Sciatic nerve (tissue), 2 donors: ENCODE results near the gene SERGEF. TPM values are rescaled to one million over a fixed set of nuclear protein-coding genes. Genes with fewer than 3 reads are reported as not detected.

Experiments used
- ATAC-seq: fragments of 200-7000 bp; cut with Tn5 transposase; one replicate; pipeline ENCODE4 v1.9.1; 2020; ENCODE audit warnings: mild to moderate bottlenecking, moderate library complexity
- DNase-seq: peaks from one replicate; pipeline ENCODE4 v3.0.0-alpha.2; 2020; ENCODE audit warnings: low spot score
- intact Hi-C: fragments of 100-400 bp; cut with DNase I; formaldehyde crosslinking; loops from one replicate; pipeline ENCODE4 v1.14.2; 2022
- total RNA-seq: library from RNA; stranded (reverse); fragmentation: NEBNext Ultra II Directional; extraction: Animal tissue kit (Norgen Biotek cat#: 25700); gene quantifications from one replicate; pipeline ENCODE4 v1.2.1, GENCODE V29; 2021
- donor health status: DM: no; HTN: no; CAD: no.
- donor health status: DM: no; HTN: no; CAD: no.

SERGEF gene
- total RNA-seq, 1 donor from 2014 or later = 44.1 TPM

DNA sequence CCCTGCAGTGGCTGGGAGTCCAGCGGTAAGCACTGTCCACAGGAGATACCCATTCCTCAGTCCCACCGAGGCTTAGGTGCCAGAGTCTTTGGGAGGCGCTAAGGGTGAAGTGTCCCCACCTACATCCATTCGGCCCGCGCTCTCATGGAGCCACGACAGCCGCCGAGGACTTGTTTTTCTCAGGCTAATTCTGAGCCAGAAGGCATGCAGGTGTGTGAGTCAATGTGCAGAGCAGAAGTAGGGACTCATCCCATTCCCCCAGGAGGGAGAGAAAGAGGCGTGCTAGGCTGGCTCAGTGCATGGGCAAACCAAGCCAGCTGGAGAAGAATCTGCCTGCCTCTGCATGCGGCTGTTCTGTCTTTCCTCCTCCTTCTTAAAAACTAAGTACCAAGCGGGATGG is 231.6 kb downstream of the SERGEF start:
- ATAC-seq (no peak), DNase-seq (peak; percentile 23)
- intact Hi-C loops = no loop called here

DNA sequence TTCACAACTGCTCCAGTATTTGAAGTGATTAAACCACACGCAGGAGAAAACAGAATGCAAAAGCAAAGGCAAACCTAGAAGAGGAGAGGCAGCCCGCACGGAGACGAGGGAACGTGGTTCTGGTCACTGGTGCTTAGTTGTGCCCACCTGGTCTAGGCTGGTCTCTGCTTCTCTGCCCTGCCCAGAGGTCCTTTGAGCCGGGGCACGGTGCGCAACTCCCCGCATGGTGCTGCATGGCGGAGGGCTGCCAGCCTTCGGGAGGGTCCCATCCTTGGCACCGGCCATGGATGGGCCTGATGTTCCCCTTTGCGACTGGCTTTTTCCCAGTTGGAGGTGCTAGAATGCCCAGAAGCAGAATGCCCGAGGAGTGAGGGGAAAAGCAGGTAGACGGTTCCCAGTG is 232.2 kb downstream of the SERGEF start:
- DNase-seq = no peak
- intact Hi-C loops = no loop called here
- no peak for ATAC-seq

DNA sequence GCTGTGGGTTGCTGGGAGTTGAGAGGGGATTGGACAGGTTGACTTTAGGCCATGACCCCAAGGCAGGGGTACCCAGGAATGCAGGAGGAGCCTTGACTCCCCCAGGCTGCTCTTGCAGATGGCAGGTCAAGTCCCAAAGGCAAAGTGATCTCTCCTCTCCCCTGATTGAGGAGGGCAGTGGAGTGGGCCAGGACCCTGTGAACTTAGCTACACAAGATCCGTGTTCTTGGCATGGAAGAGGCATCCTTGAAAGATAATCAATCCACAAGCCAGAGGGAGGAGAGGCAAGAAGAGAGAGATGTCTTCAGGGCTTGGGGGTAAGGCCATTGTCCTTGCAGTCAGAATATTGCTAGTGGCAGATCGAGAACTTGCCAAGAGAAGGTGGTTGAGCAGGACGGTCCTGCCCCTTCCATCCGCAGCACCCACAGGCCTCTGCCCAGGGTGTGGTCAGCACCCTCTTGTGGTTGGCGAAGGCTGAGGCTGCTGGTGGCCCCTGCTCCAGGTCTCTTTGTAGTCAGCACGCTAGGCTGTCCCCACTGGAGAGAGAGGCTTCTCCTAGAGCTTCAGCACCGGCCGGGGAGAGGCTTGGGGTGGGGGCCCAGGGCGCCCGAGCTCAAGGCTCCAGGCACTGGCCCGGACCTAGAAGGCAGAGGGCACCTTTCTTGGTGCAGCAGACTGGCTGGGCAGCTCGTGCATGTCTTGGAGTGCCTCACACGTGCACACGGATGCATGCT is 232.8 kb downstream of the SERGEF start:
- intact Hi-C loops = no loop called here
- ATAC-seq = no peak
- peak; percentile 31 for DNase-seq

DNA sequence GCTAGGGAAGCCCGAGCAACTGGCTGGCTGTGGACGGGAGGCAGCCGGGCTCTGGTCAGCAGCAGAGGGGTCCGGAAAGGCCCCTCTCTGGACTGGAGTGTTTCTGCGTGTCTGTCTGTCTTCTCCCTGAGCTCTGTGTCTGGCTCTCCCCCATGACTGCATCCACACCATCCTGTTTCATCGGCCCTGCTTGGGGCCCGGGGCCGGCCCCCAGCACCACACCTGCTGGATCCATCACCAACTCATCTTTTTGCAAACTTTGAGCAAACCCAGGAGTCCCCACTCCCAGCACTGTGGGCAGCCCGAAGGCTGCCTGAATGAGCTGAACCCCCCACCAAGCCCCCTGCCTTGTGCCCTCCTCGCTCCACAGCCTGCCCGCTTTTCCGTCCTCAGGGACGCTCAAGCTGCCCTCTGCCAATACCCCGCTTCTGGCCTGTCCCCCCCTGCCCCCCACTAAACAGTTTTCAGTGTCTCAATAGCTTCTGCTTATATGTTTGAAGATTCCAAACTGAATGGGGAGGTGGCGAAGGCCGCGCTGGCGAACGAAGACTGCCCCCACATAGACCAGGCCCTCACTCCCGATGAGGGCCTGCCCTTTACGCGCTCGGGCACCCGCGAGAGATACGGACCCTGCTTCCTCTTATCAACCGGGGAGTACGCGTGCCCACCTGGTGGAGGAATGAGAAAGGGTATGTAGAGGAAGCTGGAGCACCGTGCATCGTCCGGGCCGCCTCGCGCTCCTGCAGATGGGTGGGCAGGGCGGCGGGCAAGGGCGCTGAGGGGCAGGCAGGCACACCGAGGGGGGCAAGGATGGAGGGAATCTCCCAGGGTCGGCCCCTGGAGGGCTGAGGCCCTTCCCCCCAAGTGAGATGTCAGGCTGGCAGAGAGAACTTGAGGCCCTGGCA is 233.6 kb downstream of the SERGEF start:
- intact Hi-C loops = no loop called here
- DNase-seq (peak; percentile 28), ATAC-seq (no peak)

DNA sequence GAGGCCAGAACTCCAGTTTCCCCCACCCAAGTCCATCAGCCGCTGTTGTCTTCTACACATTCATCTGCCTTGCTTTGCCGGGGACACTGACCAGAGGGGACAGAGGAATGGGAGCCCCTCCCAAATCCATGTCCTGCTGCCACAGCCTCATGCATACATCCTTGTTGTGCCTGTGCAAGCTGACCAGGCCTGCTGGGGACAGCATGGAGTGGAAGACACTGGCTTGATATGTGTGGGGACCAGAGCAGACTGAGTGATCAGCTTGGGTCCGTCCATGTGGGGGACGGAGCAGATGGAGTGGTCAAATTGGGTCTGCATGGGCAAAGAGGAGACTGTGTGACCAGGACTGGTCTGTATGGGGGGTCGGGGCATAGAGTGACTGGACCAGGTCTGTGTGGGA is 234.5 kb downstream of the SERGEF start:
- intact Hi-C loops = no loop called here
- no peak for DNase-seq

DNA sequence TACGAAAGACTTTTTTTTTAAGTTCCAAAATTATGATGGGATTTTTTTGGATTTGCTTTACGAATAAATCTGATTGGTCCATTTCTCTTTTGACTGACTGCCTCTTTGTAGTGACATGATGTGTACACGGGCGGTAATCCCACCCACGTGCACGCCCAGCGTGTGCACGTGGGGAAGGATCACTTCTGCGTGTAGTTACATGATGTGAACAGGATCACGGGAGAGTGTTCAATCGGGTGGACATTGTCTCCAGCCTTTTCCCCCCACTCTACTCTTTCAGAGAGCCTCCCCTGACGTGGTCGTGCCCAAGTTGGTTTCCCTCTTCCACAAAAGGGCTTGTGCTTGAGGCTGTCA is 235.1 kb downstream of the SERGEF start:
- no peak for DNase-seq
- intact Hi-C loops = no loop called here
- no peak for ATAC-seq

More for the DNA sequence above, 234.5 kb downstream of the SERGEF start:
- no peak for ATAC-seq

DNA sequence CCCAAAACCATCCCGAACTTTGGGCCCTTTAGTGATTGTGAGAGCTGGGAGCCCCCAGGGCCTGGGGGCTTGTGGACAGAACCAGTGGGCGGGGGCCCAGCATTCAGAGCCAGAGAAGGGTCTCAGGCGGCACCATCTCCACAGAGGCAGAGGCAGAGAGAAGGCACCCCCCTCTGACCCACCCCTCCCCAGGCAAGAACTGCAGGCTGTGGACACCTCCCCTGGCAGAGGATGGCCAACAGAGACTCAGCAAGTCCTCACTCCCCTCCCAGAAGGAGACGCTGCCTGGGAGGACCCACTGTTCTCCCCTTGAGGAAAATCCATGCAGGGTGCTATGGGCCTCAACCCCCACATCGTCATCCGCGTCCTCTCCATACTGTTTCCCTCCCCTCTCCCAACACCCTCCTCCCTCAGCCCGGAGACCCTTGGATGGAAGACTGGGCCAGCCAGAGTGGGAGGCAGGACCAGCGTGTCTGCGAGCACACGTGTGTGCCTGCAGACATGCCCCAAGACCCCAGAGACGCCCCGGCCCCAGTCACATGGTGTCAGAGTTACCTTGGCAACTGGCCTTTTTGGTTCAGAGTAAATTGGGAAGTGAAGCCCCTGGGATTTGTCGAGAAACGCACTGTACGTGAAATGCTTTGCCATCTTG is 235.6 kb downstream of the SERGEF start:
- intact Hi-C loops = no loop called here
- ATAC-seq = no peak
- no peak for DNase-seq

DNA sequence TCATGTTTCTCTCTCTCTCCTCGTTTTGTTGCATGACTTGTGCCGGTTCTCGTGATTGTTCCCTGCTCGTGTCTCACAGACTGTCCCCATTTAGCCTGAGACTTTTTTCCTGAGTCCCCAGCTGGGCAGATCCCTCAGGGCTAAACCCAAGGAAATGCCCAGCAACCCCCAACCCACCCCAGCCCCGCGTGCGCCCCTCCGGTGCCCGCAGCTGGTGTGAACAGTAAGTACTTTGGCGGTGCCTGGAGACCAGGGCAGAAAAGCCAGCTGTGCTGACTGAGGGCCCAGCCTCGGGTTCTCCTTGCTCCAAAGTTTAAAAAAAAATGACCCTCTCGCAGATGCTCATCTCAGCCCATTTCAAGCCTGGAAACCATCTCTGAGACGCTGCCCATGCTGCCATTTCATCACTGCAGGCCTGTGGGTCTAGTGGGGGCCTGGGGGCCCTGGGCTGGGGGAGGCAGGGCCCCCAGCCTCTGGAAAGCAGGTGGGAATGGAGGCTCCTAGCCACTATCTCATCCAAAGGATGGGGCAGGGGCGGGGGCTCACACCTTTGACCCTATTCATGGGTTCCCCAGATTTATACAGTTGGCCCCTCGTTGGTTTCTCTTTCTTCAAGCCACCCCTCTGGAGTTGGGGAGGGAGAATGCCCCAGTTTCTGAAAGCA is 236.5 kb downstream of the SERGEF start:
- ATAC-seq = no peak
- no peak for DNase-seq
- intact Hi-C loops = no loop called here

DNA sequence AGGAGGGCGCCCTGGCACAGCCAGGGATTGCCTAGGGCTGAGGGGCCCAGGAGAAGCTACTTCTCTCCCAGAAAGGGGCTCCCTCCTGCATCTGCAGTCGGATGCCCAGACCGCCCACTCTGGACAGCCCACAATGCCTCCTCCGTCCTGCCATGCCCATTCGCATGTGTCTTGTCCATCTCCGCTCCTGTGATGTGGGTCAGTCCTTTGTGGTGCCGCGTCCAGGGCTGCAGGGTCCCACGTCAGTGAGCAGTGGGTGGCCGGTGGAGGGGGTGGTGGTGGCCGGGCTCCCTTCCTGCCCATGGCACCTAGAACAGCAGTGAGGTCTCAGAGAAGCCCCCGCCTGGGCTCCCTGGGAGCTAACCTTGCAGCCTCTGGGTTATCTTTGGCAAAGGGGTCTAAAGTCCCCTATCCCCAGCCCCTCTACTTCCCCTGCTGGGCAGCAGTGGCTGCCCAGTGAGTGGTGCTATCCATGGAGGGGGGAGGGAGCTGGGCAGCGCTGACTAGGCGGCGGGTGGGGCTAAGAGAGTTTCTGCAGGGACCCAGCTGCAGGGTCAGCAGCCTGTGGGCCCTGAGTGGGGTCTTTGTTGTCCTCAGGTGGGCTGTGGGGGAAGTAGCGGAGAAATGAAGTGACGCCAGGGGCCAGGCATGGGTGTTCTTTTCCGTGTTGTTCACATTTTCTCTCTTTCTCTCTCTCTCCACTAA is 237.2 kb downstream of the SERGEF start:
- no peak for DNase-seq
- intact Hi-C loops = no loop called here
- no peak for ATAC-seq

DNA sequence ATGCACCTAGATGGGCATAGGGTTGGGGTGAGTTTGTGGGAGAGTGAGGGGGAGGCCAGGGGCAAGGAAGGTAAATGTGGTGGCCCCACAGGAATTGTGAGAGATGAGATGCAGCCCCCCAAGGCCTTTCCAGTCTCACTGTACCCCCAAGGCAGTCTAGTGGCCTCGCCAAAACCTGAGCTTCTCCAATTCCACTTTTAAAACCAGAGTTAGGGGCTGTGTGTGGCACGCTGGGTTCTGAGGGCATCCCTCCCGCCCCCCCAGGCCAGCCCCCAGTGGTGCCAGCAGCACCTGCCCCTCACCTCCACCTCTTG is 237.9 kb downstream of the SERGEF start:
- intact Hi-C loops = no loop called here
- ATAC-seq (no peak), DNase-seq (no peak)

DNA sequence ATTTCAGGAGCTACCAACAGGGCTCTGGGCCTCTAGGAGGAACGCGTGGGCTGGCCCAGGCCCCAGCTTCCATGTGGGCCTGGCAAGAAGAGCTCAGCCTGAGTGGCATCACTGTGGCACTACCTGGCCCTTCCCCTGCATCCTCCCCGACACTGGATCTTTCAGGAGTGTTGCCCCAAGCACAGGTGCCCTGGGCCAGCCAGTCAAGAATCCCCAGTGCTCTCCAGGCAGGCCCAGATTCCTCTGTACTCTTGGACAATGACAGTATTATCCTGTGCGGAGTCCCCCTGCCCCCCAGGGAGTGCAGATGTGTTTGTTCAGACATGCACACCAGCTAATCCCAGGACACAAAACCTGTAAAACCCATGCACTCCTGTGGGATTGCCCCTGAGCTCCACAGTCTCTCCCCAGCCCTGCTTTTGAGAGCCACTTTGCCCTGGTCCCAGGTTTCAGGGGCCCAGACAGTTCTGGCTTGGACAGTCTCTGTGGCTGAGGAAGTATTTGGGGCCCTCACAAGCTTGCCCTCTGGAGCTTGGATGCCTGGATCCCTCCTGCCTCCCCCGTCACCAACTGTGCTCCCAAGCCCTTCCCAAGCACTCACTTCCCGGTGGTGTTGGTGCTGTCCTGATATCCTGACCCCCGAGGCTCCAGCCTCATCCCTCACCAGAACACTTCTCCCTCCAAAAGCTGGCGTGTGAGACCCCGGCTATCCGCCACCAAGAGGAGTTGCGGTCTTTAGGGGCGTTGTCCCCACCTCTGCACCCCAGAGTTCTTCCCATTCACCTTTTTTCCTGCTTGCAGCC is 238.4 kb downstream of the SERGEF start:
- ATAC-seq (no peak), DNase-seq (no peak)
- intact Hi-C loops = no loop called here

DNA sequence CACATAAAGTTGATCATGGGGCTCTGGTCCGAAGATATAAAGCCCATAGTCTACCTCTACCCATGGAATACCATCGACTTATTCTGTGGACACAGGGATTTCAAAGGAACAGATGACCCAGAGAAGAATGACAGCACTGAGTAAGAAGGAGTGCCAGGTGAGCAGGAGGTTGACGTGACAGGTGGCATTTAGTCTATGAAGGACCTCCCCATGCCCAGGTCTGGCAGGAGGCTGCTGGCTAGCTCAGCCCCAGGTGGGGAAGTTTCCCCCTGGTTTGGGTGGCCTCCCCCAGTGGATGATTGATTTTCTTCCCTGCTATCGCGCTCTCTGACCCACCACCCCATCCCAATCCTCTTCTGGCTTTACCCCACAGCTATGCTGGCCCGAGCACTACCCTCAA is 239.2 kb downstream of the SERGEF start:
- intact Hi-C loops = no loop called here
- DNase-seq = no peak
- ATAC-seq = no peak

DNA sequence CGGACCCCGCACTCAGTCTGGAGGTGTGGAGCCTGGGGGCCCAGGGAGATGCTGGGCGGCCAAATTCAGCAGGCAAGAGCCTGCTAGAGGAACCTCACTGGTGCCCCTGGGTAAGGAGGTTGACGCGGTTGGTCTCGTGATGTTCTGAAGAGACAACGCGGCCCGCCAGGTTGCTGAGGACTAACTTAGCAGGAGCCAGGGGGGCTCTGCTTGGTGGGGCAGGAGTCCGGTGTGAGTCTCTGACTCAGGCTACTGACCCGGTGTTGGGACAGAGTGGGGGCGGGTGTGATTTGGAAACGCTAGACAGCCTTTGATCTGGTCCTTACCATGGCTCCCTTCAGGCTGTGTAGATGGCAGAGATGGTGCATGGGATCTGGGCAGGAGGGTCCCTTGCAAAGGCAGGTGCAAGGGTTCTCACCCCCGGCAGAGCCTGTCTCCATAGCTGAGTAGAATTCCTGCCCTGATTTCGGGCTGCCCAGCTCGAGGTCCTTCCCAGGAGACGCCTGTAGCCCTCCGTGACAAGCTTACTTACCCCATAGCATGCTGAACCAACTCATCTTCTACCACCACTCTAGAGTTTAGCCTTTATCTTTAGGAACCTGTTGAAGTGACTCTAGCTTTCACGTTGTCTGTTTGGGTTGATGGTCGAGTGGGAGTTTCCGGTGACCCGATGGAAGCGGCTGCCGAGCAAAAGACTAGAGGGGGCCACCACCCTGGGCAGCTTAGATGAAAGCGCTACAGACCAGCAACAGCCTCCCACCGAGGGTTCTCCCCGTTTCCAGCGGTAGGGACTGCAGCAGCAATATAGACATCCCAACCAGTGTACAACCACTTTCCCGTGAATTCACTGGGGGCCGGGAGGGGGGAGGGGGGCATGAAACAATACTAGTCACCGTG is 239.9 kb downstream of the SERGEF start:
- intact Hi-C loops = no loop called here
- ATAC-seq (no peak), DNase-seq (no peak)

DNA sequence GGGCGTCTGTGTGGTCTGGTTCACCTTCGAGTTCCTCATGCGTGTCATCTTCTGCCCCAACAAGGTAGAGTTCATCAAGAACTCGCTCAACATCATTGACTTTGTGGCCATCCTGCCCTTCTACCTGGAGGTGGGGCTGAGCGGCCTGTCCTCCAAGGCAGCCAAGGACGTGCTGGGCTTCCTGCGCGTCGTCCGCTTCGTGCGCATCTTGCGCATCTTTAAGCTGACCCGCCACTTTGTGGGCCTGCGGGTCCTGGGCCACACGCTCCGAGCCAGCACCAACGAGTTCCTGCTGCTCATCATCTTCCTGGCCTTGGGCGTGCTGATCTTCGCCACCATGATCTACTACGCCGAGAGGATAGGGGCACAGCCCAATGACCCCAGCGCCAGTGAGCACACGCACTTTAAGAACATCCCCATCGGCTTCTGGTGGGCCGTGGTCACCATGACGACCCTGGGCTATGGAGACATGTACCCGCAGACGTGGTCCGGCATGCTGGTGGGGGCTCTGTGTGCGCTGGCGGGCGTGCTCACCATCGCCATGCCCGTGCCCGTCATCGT is 240.9 kb downstream of the SERGEF start:
- intact Hi-C loops = no loop called here
- no peak for DNase-seq
- no peak for ATAC-seq

DNA sequence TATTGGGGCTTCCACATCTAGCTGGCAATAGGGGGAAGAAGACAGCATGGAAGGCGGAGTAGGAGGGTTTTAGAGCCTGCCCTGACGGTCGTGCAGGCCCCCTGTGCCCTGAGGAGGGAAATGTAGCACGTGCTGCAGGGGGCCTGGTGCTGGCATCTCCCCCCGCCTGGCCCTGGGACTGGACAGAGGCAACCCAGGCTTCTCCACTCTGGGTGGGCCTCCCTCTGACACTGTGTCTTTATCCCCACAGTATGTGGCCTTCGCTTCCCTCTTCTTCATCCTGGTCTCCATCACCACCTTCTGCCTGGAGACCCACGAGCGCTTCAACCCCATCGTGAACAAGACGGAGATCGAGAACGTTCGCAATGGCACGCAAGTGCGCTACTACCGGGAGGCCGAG is 241.4 kb downstream of the SERGEF start:
- intact Hi-C loops = no loop called here
- no peak for DNase-seq
- ATAC-seq = no peak

DNA sequence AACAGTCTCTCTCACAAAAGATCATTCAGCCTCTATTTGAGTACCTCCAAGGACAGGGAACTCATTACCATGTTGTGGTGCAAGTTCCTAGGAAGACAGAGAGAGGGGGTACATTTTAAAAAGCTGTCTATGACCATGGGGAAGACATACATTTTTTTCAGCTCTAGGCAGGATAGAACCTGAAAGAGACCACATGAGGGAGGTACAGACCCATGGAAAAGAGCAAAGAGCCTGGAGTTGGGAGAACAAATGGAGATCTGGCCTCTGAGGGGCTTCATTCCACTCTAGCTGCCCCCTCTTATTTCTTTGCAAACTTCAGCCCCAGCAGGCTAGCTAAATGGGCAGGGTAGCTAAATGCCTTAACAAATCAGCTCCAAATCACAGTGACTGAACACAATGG is 241.9 kb downstream of the SERGEF start:
- DNase-seq (no peak), ATAC-seq (no peak)
- intact Hi-C loops = no loop called here

DNA sequence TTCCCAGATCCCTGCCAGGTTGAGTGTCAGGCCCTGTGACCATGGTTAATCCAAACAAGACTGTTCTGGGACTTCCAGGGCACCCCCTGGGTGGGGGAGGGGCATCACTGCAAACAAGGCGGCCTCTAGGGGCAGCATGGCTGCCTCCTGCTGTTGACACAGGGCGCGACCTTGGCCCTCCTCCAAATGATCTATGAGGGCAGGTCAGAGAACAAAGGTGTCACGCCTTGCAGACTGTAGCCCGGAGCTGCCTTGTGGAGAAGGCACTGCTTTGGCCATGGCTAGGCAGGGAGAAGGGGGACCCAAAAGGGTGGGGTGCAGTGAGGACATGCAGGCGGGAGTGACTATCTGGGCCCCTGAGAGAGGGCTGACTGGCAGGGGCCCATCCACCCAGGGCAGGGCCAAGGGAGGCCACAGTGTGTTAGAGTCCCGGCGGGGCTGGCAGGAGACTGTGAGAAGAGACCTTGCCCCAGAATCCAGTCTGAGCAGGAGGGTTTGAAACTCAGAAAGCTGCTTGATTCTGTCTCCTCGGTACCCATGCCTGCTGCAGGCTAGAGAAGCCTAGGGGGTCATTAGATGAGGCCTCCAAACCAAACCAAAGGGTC is 242.7 kb downstream of the SERGEF start:
- intact Hi-C loops = no loop called here
- no peak for DNase-seq
- ATAC-seq = no peak
